HepG2 (cell line): ENCODE results near the gene TPPP2. TPM values are rescaled to one million over a fixed set of nuclear protein-coding genes. Genes with fewer than 3 reads are reported as not detected.

Source experiments
- CENPT ChIP-seq: sonication (generic); formaldehyde crosslinking; IDR thresholded peaks from 2 replicates; pipeline ENCODE4 v1.8.0; 2022; ENCODE audit warnings: low read depth, mild to moderate bottlenecking, moderate library complexity, missing genetic modification reagents
- CREB3 ChIP-seq: sonication (generic); formaldehyde crosslinking; IDR thresholded peaks from 2 replicates; pipeline ENCODE4 v1.5.0; 2020; ENCODE audit warnings: missing genetic modification reagents
- DMAP1 ChIP-seq: IDR thresholded peaks from 2 replicates; pipeline ENCODE4 v1.6.1; 2016
- HES4 ChIP-seq: sonication (generic); formaldehyde crosslinking; IDR thresholded peaks from 2 replicates; pipeline ENCODE4 v1.9.0; 2021; ENCODE audit warnings: mild to moderate bottlenecking, missing genetic modification reagents, borderline replicate concordance
- JUN ChIP-seq: sonication (generic); formaldehyde crosslinking; IDR thresholded peaks from 2 replicates; pipeline ENCODE4 v1.4.0; 2020; ENCODE audit warnings: mild to moderate bottlenecking, missing genetic modification reagents
- KDM4B ChIP-seq: sonication (generic); formaldehyde crosslinking; IDR thresholded peaks from 2 replicates; pipeline ENCODE4 v1.4.0; 2020; ENCODE audit warnings: missing genetic modification reagents
- NR2F1 ChIP-seq, 2 experiments: fragments of 450-650 bp in 1 of 2; formaldehyde crosslinking in 1 of 2; IDR thresholded peaks; 2 replicates each; pipeline versions ENCODE4 v1.5.0 to v1.6.1; 2016 to 2020; ENCODE audit warnings: mild to moderate bottlenecking in 1 of 2, missing compliant biosample characterization in 1 of 2, missing genetic modification reagents in 1 of 2, moderate library complexity in 1 of 2
- PHF21A ChIP-seq: sonication (generic); formaldehyde crosslinking; IDR thresholded peaks from 2 replicates; pipeline ENCODE4 v1.5.0; 2020; ENCODE audit warnings: mild to moderate bottlenecking, missing genetic modification reagents
- TARDBP ChIP-seq: sonication (generic); formaldehyde crosslinking; IDR thresholded peaks from 2 replicates; pipeline ENCODE4 v1.8.0; 2022; ENCODE audit warnings: mild to moderate bottlenecking, missing genetic modification reagents
- ZMYM4 ChIP-seq: sonication (generic); formaldehyde crosslinking; IDR thresholded peaks from 2 replicates; pipeline ENCODE4 v1.8.1; 2023; ENCODE audit warnings: mild to moderate bottlenecking, missing genetic modification reagents
- ZNF354B ChIP-seq: sonication (generic); formaldehyde crosslinking; IDR thresholded peaks from 2 replicates; pipeline ENCODE4 v1.8.0; 2022; ENCODE audit warnings: mild to moderate bottlenecking, missing genetic modification reagents
- ZNF607 ChIP-seq: sonication (generic); formaldehyde crosslinking; IDR thresholded peaks from 2 replicates; pipeline ENCODE4 v1.5.1; 2020; ENCODE audit warnings: missing genetic modification reagents, mild to moderate bottlenecking, borderline replicate concordance
- polyA plus RNA-seq, 8 experiments: library from polyadenylated mRNA; depleted of rRNA in 3 of 8; stranded (reverse) in 7 of 8; unstranded in 1 of 8; fragments of >200 nt; fragmentation: Illumina TruSeq in 4 of 8; extraction: Trizol in 4 of 8; gene quantifications; 2 replicates each; pipeline versions ENCODE4 v1.2.1 to v1.2.3, GENCODE V29; 2011 to 2016; ENCODE audit warnings: low read depth in 4 of 8, missing spikeins in 1 of 8, mixed read lengths in 1 of 8; ENCODE audit not compliant: insufficient read depth in 1 of 8
- total RNA-seq, 5 experiments: library from RNA; depleted of rRNA; stranded (reverse); fragments of >200 nt; fragmentation: Illumina TruSeq; extraction: Trizol; gene quantifications; 2 replicates each; pipeline ENCODE4 v1.2.3, GENCODE V29; 2016; ENCODE audit warnings: low read depth in 1 of 5
- TF ChIP-seq, protein P1 (sequence below): sonication (generic); formaldehyde crosslinking; IDR thresholded peaks from 2 replicates; pipeline ENCODE4 v1.8.1; 2022; ENCODE audit warnings: mild to moderate bottlenecking, missing genetic modification reagents
- TF ChIP-seq, protein P2 (sequence below): sonication (generic); formaldehyde crosslinking; IDR thresholded peaks from 2 replicates; pipeline ENCODE4 v1.4.0; 2020; ENCODE audit warnings: missing genetic modification reagents; ENCODE audit errors: not compliant biosample characterization

Gene TPPP2
- total and polyA plus RNA-seq, 2 of the 13 experiments (the other 11 are each of a cell fraction or from before 2014, with no cell fraction given): 0.58 to 4.2 TPM

- no peak for TF ChIP-seq ZNF354B (CRISPR knock-in tag)
- peak; percentile 55; the same call in 1 of the 2 replicates for TF ChIP-seq TARDBP (CRISPR knock-in tag)
- peak; percentile 43; the same call in 1 of the 2 replicates for TF ChIP-seq HES4 (CRISPR knock-in tag)
- TF ChIP-seq KDM4B (CRISPR knock-in tag): peak; percentile 57; the same call in 1 of the 2 replicates
- TF ChIP-seq NR2F1 (CRISPR knock-in tag; IDR thresholded peaks at IDR 0.05): no peak
- peak; percentile 65; the same call in 1 of the 2 replicates for TF ChIP-seq DMAP1 (CRISPR knock-in tag)
- TF ChIP-seq CENPT (CRISPR knock-in tag): no peak
- TF ChIP-seq, protein P1, sequence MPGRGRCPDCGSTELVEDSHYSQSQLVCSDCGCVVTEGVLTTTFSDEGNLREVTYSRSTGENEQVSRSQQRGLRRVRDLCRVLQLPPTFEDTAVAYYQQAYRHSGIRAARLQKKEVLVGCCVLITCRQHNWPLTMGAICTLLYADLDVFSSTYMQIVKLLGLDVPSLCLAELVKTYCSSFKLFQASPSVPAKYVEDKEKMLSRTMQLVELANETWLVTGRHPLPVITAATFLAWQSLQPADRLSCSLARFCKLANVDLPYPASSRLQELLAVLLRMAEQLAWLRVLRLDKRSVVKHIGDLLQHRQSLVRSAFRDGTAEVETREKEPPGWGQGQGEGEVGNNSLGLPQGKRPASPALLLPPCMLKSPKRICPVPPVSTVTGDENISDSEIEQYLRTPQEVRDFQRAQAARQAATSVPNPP (CRISPR knock-in tag): 0 out of 2 replicates have a peak, but pooled peaks have one; percentile 69
- TF ChIP-seq, protein P2, sequence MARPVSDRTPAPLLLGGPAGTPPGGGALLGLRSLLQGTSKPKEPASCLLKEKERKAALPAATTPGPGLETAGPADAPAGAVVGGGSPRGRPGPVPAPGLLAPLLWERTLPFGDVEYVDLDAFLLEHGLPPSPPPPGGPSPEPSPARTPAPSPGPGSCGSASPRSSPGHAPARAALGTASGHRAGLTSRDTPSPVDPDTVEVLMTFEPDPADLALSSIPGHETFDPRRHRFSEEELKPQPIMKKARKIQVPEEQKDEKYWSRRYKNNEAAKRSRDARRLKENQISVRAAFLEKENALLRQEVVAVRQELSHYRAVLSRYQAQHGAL (CRISPR knock-in tag): no peak
- TF ChIP-seq JUN (CRISPR knock-in tag): no peak
- TF ChIP-seq CREB3: peak; percentile 50; the same call in 1 of the 2 replicates
- peak; percentile 63 for TF ChIP-seq PHF21A (CRISPR knock-in tag)
- TF ChIP-seq ZMYM4 (CRISPR knock-in tag): peak; percentile 62; the same call in 1 of the 2 replicates
- TF ChIP-seq ZNF607 (CRISPR knock-in tag): peak; percentile 91
These were observed 40.0 kb upstream of the TPPP2 start, which contains the start of gene METTL17 (continued) for GRCh38 chr14:20989787-20990600.
